22Rv1 (cell line): ENCODE data around the gene OXGR1.

Experiments used
- ZFX ChIP-seq: fragments of 450-650 bp; IDR thresholded peaks from 2 replicates; pipeline ENCODE4 v1.6.1; 2017; ENCODE audit warnings: antibody characterized with exemption, borderline replicate concordance
- TF ChIP-seq, protein P1 (sequence below): fragments of 450-650 bp; IDR thresholded peaks from 2 replicates; pipeline ENCODE4 v1.5.1; 2017; ENCODE audit warnings: mild to moderate bottlenecking

DNA sequence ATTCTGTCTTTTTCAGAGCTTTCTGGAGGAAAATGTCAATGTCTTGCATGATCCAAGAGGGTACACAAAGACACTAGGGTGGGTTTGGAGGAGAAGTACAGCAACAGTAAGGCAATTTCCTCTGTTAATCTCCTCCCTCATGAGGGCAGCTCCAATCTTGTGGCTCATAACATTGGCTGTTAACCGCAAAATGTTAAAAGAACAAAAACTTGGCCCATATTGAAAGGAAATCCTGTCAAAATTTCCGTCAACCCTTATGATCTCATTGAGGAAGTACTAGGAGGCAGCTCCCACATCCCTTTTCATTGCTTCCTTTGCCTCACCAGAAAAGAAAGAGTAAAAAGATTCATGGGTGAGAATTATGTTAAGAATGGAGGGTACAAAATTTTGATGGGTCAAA is 11.6 kb downstream of the OXGR1 start:
- TF ChIP-seq, protein P1, sequence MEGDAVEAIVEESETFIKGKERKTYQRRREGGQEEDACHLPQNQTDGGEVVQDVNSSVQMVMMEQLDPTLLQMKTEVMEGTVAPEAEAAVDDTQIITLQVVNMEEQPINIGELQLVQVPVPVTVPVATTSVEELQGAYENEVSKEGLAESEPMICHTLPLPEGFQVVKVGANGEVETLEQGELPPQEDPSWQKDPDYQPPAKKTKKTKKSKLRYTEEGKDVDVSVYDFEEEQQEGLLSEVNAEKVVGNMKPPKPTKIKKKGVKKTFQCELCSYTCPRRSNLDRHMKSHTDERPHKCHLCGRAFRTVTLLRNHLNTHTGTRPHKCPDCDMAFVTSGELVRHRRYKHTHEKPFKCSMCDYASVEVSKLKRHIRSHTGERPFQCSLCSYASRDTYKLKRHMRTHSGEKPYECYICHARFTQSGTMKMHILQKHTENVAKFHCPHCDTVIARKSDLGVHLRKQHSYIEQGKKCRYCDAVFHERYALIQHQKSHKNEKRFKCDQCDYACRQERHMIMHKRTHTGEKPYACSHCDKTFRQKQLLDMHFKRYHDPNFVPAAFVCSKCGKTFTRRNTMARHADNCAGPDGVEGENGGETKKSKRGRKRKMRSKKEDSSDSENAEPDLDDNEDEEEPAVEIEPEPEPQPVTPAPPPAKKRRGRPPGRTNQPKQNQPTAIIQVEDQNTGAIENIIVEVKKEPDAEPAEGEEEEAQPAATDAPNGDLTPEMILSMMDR, result no peak
- TF ChIP-seq ZFX, result no peak
